NCI-H748 treated with DMSO at 0.1 percent for 48 hours (cell line): ENCODE data around the gene TRRAP.
"Not testable (repeated sequence)": the region's sequence is repeated elsewhere in the genome, so short reads cannot be mapped to it uniquely, and the experiment has no call there.

Source experiments
- DNase-seq: peaks from one replicate; lab custom pipeline; 2025; lab: John Stamatoyannopoulos, UW

The TRRAP gene

DNA sequence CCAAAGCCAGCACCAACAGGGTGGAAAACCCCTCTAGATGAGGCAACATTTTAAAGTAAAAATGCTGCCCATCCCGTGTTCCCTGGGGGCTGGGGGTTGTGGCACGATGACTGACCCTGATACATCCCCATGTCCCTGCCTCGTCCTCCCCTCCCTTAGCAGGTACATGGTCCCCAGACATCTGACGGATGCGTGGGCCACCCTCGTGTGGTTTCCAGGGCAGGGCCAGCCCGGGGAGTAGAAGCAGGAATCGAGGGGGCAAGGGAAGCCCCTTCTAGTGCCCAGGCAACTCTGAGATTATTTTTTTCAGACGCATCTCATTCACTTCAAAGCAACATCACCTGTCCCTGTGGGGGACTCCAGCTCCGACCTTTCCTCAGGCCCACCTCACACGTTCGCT lies 12.0 kb upstream of the TRRAP start:
- DNase-seq = no peak

DNA sequence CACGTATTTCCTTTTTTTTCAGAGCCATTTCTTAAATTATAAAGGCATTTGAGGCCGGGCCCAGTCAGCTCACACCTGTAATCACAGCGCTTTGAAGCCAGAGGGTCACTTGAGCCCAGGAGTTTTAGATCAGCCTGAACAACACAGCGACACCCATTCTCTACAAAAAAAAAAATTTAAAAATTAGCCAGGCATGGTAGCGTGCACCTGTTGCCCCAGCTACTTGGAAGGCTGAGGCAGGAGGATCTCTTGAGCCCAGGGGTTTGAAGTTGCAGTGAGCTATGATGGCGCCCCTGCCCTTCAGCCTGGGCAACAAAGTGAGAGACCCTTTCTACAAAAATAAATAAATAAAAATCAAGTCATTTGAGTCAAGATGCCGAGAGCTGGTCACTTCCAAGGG lies 11.6 kb upstream of the TRRAP start:
- no peak for DNase-seq

DNA sequence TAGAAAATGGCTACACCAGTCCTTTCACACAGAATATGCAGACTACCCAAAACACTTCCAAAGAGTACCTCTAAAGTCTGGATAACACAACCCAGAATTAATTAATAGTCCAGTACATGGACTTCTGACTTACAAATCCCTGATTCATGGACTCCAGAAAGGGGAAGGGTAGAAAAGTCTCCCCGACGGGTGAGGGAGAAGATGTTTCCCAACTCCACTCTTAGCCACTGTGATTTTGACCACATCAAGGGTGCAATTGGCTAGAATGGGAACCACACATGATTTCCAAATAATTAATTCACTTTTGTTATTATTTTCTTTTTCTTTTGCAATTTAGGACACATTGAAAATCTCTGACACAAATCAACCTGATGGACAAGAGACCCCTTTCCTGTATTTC lies 9.9 kb upstream of the TRRAP start:
- DNase-seq = no peak

DNA sequence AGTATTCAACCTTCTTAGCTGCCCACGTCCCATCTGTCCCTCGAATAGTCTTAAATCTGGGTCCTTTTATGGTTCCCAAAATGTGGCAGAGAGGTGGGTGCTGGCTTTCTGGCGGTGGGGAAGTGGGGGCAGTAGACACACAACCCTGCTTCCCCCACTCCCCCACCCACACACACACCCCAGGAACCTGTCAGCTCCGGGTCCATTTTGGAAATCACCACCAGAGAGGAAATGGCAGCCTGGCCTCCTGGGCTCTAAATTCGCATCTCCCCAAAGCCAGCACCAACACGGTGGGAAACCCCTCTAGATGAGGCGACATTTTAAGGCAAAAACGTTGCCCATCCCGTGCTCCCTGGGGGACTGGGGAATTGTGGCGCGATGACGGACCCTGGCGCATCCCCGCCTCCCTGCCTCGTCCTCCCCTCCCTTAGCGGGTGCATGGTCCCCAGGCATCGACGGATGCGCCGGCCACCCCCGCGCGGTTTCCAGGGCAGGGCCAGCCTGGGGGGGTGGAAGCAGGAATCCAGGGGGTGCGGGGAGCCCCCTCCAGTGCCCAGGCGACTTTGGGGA lies 9.2 kb upstream of the TRRAP start:
- no peak for DNase-seq

DNA sequence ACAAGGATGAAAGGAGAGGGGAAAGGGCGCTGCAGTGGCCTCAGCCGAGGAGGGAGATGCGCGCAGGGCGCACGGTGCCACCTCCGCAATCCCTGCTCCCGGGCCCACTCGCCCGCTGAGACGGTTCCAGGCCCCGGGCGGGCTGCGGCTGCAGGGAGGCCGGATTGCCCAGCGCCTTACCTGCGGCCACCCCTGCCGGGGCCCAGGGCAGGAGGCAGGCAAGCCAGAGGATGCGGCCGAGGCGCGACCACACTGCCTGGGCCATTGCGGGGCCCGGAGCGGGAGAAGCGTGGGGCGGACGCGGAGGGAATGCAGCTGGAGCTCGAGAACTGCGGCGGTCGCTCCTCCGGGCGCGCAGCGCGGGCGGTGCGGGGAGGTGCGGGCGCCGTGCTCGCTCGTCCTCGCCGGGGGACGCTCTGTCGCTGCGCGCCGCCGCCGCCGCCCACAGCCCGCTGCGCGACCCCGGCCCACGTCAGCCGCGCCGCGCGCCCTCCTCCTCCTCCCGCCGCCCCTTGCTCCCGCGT lies 8.7 kb upstream of the TRRAP start, which contains the start of gene TMEM130:
TMEM130 (minus strand) TSS at position 418 of the 524 bp plus-strand sequence; CDS start at position 265, 153 bp downstream.
- DNase-seq = no peak

DNA sequence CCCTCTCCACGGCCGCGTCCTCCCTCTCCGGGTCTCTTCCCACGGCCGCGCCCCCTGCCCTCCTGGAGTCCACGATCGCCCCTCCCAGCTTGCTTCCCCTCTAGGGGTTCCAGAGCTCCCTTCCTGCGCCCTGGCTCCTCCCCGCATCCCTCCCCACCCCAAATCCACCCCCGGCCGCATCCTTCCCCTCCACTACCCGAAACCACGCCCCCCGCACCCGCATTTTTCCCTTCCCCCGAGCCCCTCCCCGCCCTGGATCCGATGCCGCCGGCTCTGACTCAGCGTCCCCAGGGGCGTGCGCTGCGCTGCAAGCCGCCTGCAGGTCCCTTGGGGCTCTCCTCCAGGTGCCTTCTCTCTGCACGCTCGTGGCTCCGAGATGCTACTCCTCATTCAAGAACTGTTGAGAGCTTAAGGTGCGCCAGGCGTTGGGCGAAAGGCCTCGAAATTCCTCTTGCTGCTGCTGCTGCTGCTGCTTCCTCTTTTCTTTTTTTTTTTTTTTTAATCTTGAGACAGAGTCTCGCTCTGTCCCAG lies 8.1 kb upstream of the TRRAP start:
- DNase-seq = peak; percentile 35

DNA sequence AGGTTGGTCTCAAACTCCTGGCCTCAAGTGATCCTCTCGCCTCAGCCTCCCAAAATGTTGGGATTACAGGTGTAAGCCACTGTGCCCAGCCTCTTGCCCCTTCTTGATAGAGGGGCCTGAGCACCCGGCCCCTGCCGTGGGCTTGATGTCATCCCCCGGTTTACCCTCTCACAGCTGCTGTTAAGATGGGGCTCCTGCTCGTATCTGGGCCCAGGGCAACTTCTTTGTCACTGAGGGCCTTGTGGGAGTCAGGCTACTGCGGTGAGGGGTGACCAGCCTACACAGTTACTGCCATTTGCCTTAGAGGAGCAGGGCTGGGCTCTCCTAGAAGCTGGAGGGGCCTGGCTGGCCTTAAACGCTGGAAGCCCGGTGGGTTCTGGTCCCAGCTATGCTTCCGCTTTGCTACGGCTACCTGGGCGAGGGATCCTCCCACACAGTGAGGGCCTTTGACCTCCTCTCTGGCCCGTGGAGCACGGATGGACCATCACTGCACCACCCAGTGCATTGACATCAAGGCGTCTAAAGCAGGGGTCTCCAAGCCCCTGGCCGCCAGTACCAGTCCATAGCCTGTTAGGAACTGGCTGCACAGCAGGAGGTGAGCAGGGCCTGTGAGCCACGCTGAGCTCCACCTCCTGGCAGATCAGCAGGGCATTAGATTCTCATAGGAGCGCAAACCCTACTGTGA lies 7.4 kb upstream of the TRRAP start:
- no peak for DNase-seq

DNA sequence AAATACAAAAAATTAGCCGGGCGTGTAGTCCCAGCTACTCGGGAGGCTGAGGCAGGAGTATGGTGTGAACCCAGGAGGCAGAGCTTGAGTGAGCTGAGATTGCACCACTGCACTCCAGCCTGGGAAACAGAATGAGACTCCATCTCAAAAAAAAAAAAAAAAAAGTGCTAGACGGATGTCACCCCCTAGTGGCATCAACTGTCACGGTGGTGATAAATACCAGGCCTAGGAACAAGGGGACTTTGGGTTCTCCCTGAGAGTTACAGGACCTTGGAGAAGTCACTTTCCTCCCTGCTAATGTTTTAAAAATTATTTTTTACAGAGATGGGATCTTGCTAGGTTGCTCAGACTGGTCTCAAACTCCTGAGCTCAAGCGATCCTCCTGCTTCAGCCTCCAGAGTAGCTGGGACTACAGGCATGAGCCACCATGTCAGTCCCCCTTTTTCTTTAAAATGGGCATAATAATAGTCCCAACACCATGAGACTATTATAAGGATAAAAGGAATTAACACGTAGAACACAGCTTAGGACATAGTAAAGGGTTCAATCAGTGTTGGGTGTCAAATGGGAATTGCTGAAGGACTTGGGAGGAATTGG lies 5.9 kb upstream of the TRRAP start:
- DNase-seq = no peak

DNA sequence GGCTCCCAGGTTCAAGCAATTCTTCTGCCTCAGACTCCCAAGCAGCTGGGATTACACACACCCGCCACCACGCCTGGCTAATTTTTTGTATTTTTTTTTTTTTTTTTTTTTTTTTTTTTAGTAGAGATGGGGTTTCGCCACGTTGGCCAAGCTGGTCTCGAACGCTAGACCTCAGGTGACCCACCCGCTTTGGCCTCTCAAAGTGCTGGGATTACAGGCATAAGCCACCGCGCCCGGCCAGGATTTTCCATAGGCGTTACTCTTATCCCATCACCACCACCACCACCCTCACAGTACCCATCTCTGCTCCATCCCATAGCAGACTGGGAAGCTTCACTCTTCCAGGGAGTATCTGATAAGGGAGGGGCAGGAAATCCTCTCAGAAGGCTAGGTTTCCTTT lies 4.7 kb upstream of the TRRAP start:
- DNase-seq = not testable (repeated sequence)

DNA sequence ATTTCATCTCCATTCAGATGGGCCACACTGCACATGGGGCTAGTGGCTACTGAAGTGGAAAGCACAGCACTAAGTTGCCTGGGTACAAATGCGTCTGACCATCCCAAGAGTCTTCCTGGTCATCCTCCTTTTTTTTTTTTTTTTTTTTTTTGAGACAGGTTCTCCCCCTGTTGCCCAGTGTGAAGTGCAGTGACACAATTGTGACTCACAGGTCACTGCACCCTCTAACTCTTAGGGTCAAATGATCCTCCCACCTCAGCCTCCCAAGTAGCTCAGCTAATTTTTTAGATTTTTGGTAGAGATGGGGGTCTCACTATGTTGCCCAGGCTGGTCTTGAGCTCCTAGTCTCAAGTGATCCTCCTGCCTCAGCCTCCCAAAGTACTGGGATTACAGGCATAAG lies 3.4 kb upstream of the TRRAP start:
- DNase-seq = no peak

DNA sequence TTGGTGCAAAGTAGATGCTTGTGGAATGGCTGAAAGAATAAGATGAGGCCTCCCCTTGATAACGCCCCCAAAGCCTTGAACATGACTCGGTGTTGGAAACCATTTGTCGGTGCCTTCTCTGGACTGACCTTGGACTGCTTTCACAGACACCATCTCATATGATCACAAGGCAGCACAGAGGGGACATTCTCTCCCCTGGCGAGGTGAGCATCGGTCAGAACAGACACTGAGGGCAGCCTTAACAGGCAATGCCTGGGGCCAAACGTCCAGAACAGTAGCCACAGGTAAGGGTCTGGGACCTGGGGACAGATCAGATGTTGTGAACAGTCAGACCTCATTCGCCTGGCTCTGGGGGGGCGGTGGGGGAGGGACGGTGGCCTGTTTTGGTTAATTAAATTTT lies 2.8 kb upstream of the TRRAP start:
- no peak for DNase-seq

DNA sequence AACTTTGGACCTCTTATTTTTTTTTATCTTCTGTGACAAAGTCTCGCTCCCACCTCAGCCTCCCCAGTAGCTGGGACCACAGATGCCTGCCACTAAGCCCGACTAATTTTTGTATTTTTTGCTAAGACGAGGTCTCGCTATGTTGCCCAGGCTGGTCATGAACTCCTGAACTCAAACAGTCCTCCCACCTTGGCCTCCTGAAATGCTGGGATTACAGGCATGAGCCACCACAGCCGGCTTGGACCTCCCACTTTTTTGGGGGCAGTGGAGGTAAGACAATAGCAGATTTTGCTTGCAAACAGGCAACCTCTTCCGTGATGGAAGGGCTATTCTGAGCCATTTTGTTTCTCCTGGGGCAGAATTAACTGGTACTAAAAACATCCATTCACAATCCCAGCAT lies 1.2 kb upstream of the TRRAP start:
- no peak for DNase-seq

DNA sequence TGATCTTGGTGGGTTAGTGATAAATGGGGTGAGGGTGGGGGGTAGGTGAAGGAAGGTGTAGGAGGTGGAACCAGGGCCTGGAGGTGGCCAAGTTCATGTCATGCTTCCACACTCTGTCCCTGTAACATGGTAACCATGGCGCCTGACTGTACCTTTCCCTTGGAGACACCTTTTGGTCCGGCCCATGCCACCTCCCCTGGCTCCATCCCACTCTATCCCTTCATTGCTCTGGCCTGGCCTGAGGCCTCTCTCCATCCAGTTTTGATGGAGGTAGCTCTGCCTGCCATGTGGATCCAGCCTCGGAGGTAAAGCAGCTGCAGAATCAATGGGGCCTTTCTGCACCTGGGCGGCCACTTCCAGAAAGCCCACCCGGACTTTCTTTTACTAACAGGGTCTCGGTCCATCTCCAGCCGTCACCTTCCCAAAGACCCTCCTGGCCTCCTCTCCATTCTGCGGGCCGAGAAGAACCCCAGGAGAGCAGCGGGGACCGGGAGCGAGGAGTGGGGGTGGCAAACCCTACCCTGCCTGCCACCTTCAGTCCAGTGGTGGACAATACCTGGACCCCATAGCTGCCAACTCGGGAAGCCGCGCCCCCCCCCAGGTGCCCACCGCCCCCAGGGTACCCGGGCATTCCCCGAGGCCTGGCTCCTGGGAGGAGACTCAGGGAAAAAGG lies 504 bp upstream of the TRRAP start:
- no peak for DNase-seq

DNA sequence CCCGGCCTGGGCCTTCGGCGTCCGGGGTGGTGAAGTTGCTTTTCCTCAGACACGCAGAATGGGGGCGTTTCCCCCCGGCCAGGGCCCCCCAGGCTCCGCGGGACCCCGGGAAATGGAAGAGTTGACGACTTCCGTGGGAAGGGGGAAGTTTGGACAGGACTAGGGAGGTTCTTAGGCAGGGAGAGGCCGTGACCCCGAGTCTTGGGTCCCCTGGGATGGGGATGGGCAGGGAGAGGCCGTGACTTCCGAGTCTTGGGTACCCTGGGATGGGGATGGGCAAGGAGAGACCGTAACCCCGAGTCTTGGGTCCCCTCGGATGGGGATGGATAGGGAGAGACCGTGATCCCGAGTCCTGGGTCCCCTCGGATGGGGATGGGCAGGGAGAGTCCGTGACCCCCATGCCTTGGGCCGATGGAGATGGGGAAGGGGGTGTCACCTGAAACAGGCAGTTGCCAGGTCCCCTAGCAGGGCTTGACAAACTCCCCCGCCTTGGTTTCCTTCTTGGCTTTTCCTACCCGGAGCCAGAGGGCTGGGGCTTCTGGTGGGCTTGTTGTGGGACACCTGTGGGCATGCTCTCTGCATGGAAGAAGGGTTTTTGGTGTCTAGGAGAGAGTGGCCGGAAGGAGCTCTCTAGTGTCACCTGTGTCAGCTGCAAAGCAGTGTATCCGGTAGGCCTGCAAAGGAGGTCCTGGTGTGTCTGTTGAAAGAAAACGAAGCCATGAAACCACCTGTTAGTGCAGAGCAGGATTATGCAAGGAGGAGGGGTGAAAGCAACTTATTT lies 1.1 kb downstream of the TRRAP start:
- no peak for DNase-seq

DNA sequence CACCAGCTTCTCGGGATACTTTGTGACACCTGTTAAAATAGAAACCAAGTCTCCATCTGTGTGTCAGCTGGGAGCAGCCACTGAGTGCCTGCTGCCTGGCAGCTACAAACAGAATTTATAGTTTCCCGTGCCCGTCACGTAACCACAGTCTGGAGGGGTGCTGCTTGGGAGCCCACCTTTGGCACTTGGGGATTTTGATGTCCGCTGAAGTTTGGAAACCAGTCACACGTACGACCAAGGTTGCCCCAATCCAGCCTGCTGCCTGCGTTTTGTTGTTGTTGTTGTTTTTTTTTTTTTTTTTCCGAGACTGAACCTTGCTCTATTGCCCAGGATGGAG lies 1.6 kb downstream of the TRRAP start:
- DNase-seq = no peak

DNA sequence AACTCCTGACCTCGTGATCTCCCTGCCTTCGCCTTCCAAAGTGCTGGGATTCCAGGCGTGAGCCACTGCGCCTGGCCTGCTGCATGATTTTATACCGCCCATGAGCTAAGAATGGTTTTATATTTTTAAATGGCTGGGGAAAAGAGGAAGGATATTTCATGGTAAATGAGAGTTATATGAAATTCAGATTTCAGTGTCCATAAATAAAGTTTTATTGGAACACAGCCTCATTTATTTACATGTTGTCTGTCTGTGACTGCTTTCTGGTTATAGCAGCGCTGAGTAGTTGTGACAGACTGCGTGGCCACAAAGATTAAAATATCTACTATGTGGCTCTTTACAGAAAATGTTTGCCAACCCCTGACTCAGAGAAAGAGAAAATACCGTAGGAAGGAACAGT lies 2.2 kb downstream of the TRRAP start:
- no peak for DNase-seq

DNA sequence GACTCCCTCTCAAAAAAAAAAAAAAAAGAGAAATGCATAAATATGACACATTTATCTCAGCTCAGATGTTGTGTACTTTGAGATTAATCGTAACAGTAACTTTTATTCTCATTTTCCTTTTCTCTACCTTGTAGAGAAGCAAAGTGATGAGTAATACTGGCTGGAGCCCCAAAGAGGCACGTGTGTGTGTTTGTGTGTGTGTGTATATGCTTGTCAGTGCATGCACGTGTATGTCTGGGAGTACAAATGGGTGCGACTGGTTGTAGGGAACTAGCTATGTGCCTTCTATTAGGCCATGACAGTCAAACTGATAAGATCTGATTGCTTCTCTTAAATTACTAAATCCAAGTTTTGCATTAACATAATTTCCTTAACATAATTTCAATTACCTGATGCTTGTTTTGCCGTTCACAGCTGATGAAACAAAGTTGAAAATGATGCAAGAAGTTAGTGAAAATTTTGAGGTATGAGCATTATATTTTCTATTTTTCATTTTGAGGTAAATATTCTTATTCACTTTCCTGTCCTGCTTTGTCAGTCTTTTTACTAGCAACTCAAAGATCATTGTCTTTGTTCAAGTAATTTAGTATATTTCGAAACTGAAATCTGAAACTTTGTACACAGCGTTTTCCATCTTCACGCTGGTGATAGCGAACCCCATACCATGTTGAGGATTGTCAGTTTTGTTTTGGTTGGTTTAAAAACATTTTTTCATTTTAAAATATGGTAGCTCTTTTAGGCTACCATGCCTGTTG lies 3.4 kb downstream of the TRRAP start:
- DNase-seq = no peak

DNA sequence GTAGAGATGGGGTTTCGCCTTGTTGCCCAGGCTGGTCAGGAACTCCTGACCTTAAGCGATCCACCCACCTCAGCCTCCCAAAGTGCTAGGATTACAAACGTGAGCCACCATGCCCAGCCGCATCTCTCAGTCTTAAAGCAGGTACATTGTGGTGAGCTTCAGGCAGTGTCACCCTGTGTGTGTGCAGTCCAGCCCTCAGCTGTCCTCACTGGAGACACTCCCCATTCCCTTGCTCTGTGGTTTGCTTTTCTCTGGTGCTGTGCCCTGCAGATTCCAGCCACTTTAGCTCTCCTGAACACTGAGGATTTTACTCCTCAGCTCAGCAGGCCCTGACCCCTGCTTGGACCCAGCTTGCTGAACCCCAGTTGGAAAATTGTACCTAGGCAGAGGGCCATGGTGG lies 6.1 kb downstream of the TRRAP start:
- DNase-seq = no peak

DNA sequence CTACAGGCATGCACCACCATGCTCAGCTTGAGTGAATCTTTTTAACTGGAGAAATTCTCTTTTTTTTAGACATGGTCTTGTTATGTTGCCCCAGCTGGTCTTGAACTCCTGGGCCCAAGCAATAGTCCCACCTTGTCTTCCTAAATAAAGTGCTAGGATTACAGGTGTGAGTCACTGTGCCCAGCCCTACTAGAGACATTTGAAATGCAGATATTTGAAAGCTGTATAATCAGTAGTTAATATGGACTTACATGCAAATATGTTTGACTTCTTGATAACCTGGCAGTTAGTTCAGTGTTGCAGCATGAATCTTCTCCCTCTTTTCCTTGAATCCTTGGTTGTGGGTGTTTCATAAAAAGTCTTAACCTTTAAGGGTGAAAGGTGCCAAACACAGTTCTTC lies 8.7 kb downstream of the TRRAP start:
- DNase-seq = no peak

DNA sequence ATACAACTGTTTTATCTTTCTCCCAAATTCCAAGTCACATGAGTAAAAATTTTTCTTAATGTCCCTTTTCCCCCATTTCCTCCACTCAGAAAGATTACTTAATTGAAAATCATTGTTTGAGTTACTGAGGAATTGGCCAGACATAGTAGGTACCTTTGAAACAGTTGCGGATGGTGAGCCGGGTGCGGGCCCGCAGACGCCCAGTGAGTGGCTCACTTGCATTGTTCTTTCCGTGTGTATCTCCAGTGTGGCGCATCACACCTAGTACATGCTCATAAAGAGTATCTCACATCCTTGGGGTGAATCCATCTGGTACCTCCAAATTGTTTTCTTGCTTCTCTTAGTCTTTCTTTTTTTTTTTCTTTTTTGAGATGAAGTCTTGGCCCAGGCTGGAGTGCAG lies 14.3 kb downstream of the TRRAP start:
- DNase-seq = no peak

DNA sequence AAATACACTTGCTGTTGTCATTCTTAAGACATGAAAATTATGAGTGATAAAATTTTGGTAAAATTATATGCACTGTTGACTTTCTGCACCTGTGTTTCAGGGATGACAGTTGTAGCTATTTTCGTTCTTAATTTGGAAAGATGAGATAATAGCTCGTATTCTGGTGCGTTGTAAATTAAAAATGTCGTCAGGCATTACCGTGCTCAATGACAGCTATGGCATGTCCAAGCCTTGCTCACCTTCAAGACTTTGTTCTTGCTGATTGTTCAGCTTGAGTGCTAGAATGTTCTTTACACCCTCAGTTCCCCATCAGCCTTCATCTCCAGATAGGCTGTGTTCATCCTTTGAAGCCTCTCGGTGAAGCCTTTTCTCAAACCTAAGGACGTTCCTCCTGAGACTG lies 21.5 kb downstream of the TRRAP start:
- no peak for DNase-seq
